Body of pancreas (tissue), 4 donors: Measurements from ENCODE around the gene WDR82.
A peak's percentile ranks its signal among the peaks of the same experiment; 100 is the strongest.

Experiments used
- POLR2A ChIP-seq, 3 donors: fragments of 450-650 bp; IDR thresholded peaks; one replicate each; pipeline ENCODE4 v1.6.1; 2016; ENCODE audit warnings: antibody characterized with exemption in 3 of 3, mild to moderate bottlenecking in 2 of 3
- TF ChIP-seq, protein P1 (sequence below), 7 experiments: fragments of 450-650 bp in 4 of 7; fragments of 200-600 bp in 3 of 7; sonication (generic) in 3 of 7; IDR thresholded peaks; one replicate each; pipeline ENCODE4 v1.5.1; 2016 to 2019; ENCODE audit warnings: antibody characterized with exemption in 7 of 7

DNA sequence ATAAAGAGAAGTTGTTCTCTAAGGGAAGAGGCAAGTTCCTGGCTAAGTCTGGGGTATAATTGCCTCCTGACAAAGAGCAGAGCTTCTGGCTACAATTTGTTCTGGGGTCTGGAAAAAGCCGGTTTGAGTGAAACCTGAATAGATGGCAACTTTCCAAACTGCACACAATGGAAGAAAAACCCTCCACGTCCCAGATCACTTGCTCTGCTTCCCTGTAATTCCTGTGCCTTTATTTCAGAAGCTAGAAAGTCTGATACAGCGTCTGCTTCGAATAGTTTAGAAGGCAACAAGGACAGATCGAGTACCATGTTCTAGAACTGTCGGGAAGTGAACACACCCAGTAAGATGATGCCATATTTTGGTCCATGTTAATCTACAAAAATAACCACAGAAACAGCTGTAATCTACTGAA lies 1.6 kb upstream of the WDR82 start:
- TF ChIP-seq, protein P1, sequence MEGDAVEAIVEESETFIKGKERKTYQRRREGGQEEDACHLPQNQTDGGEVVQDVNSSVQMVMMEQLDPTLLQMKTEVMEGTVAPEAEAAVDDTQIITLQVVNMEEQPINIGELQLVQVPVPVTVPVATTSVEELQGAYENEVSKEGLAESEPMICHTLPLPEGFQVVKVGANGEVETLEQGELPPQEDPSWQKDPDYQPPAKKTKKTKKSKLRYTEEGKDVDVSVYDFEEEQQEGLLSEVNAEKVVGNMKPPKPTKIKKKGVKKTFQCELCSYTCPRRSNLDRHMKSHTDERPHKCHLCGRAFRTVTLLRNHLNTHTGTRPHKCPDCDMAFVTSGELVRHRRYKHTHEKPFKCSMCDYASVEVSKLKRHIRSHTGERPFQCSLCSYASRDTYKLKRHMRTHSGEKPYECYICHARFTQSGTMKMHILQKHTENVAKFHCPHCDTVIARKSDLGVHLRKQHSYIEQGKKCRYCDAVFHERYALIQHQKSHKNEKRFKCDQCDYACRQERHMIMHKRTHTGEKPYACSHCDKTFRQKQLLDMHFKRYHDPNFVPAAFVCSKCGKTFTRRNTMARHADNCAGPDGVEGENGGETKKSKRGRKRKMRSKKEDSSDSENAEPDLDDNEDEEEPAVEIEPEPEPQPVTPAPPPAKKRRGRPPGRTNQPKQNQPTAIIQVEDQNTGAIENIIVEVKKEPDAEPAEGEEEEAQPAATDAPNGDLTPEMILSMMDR (IDR thresholded peaks at IDR 0.05): no peak
- TF ChIP-seq POLR2A (IDR thresholded peaks at IDR 0.05): peak in 1 of 3 donors; percentile 8
